MM.1S (cell line): Measurements from ENCODE around the gene ABCC12.

Experiments
- DNase-seq: peaks from one replicate; pipeline ENCODE4 v3.0.0-alpha.2; 2015
- H2AFZ ChIP-seq: fragments of 300-600 bp; sonication (generic); 2 replicates; pipeline ENCODE4 v1.6.0; 2016; ENCODE audit warnings: antibody characterized with exemption, low read length
- H3F3A ChIP-seq: fragments of 300-600 bp; sonication (generic); 2 replicates; pipeline ENCODE4 v1.6.1; 2016; ENCODE audit warnings: mild to moderate bottlenecking, antibody characterized with exemption, low read length, moderate library complexity, mixed read lengths; ENCODE audit not compliant: insufficient read depth
- H3K27ac ChIP-seq: fragments of 300-600 bp; sonication (generic); 2 replicates; pipeline ENCODE4 v1.5.1; 2016; ENCODE audit warnings: mild to moderate bottlenecking, low read length
- H3K27me3 ChIP-seq: fragments of 300-600 bp; sonication (generic); replicated peaks from 2 replicates; pipeline ENCODE4 v1.6.0; 2016; ENCODE audit warnings: low read length; ENCODE audit not compliant: insufficient read depth
- H3K36me3 ChIP-seq: fragments of 300-600 bp; sonication (generic); replicated peaks from 2 replicates; pipeline ENCODE4 v1.6.1; 2016; ENCODE audit warnings: mild to moderate bottlenecking, low read length, mixed read lengths; ENCODE audit not compliant: insufficient read depth
- H3K4me1 ChIP-seq: fragments of 300-600 bp; sonication (generic); 2 replicates; pipeline ENCODE4 v1.6.1; 2016; ENCODE audit warnings: low read length, mixed read lengths
- H3K4me2 ChIP-seq: fragments of 300-600 bp; sonication (generic); 2 replicates; pipeline ENCODE4 v1.6.0; 2016; ENCODE audit warnings: low read depth, low read length
- H3K4me3 ChIP-seq: fragments of 300-600 bp; sonication (generic); 2 replicates; pipeline ENCODE4 v1.5.1; 2016; ENCODE audit warnings: low read length, mixed read lengths
- H3K79me2 ChIP-seq: fragments of 300-600 bp; sonication (generic); 2 replicates; pipeline ENCODE4 v1.6.1; 2016; ENCODE audit warnings: mixed run types, low read length, mixed read lengths
- H3K9ac ChIP-seq: fragments of 300-600 bp; sonication (generic); 2 replicates; pipeline ENCODE4 v1.6.1; 2016; ENCODE audit warnings: low read length, mixed read lengths
- H3K9me2 ChIP-seq: fragments of 300-600 bp; sonication (generic); replicated peaks from 2 replicates; pipeline ENCODE4 v1.6.1; 2016; ENCODE audit warnings: mild to moderate bottlenecking, low read length, mixed read lengths; ENCODE audit not compliant: insufficient read depth
- H3K9me3 ChIP-seq: fragments of 300-600 bp; sonication (generic); replicated peaks from 2 replicates; pipeline ENCODE4 v1.6.1; 2016; ENCODE audit warnings: mild to moderate bottlenecking, low read length, mixed read lengths; ENCODE audit not compliant: insufficient read depth
- H4K20me1 ChIP-seq: fragments of 300-600 bp; sonication (generic); 2 replicates; pipeline ENCODE4 v1.6.1; 2016; ENCODE audit warnings: mild to moderate bottlenecking, low read length, moderate library complexity, mixed read lengths; ENCODE audit not compliant: insufficient read depth
- CTCF ChIP-seq: fragments of 300-600 bp; sonication (generic); IDR thresholded peaks from 2 replicates; pipeline ENCODE4 v1.5.1; 2016; ENCODE audit warnings: antibody characterized with exemption, low read length, mixed read lengths
- EZH2 ChIP-seq: fragments of 300-600 bp; sonication (generic); optimal IDR thresholded peaks from 2 replicates; pipeline ENCODE3; 2017; ENCODE audit warnings: low read depth, mild to moderate bottlenecking, antibody characterized with exemption, low read length, mixed read lengths
- EZH2phosphoT487 ChIP-seq: fragments of 300-600 bp; sonication (generic); IDR thresholded peaks from 2 replicates; pipeline ENCODE4 v1.6.1; 2018; ENCODE audit warnings: antibody characterized with exemption, low read length

Gene ABCC12

GRCh38 chr16:48160575-48160974 is 4.8 kb upstream of the ABCC12 start:
- Histone ChIP-seq H3K4me1 (no peaks in the 10 kb centered on the region), H3K9ac (no peak overlapping the region), H3K79me2 (no peaks in the 10 kb centered on the region), H3K27ac (no peak overlapping the region), H3K4me2 (no peak overlapping the region), H3K36me3 (no peaks in the 10 kb centered on the region), H3K9me3 (no peaks in the 10 kb centered on the region), H3K4me3 (no peak overlapping the region), H3F3A (no peaks in the 10 kb centered on the region), H2AFZ (no peak overlapping the region), H3K9me2 (no peaks in the 10 kb centered on the region), H4K20me1 (no peaks in the 10 kb centered on the region), H3K27me3 (no peaks in the 10 kb centered on the region)
- TF ChIP-seq EZH2, result no peak
- no peak for TF ChIP-seq EZH2phosphoT487
- no peak for TF ChIP-seq CTCF
- DNase-seq, result no peak

GRCh38 chr16:48158296-48158695 is 2.5 kb upstream of the ABCC12 start:
- Histone ChIP-seq H3K4me2 (no peak overlapping the region), H3F3A (no peaks in the 10 kb centered on the region), H3K9ac (no peak overlapping the region), H3K79me2 (no peaks in the 10 kb centered on the region), H3K27me3 (no peaks in the 10 kb centered on the region), H3K9me3 (no peaks in the 10 kb centered on the region), H3K9me2 (no peaks in the 10 kb centered on the region), H3K36me3 (no peaks in the 10 kb centered on the region), H4K20me1 (no peaks in the 10 kb centered on the region), H3K4me3 (no peak overlapping the region), H3K4me1 (no peaks in the 10 kb centered on the region), H3K27ac (no peak overlapping the region), H2AFZ (no peak overlapping the region)
- DNase-seq, result no peak
- TF ChIP-seq EZH2 (no peak), CTCF (no peak), EZH2phosphoT487 (no peak)

- no peak for DNase-seq
- H3K36me3 ChIP-seq, result no peaks in the 10 kb centered on the region
- no peak overlapping the region for H3K27ac ChIP-seq
- no peak overlapping the region for H3K9ac ChIP-seq
- H3K9me3 ChIP-seq, result no peaks in the 10 kb centered on the region
- H3K4me1 ChIP-seq, result no peaks in the 10 kb centered on the region
- no peaks in the 10 kb centered on the region for H4K20me1 ChIP-seq
- no peaks in the 10 kb centered on the region for H3K27me3 ChIP-seq
- no peaks in the 10 kb centered on the region for H3K9me2 ChIP-seq
- H2AFZ ChIP-seq, result no peak overlapping the region
- no peak overlapping the region for H3K4me2 ChIP-seq
- no peaks in the 10 kb centered on the region for H3K79me2 ChIP-seq
- TF ChIP-seq EZH2 (no peak), EZH2phosphoT487 (no peak), CTCF (no peak)
- H3F3A ChIP-seq, result no peaks in the 10 kb centered on the region
- H3K4me3 ChIP-seq, result no peak overlapping the region
Observed at GRCh38 chr16:48157794-48158193, 2.0 kb upstream of the ABCC12 start.

- Histone ChIP-seq H3K27ac (no peak overlapping the region), H3K9me3 (no peaks in the 10 kb centered on the region), H3K27me3 (no peaks in the 10 kb centered on the region), H3K36me3 (no peaks in the 10 kb centered on the region), H3K9me2 (no peaks in the 10 kb centered on the region), H3K79me2 (no peaks in the 10 kb centered on the region), H3K4me2 (no peak overlapping the region), H2AFZ (no peak overlapping the region), H3K4me3 (no peak overlapping the region), H3F3A (no peaks in the 10 kb centered on the region), H4K20me1 (no peaks in the 10 kb centered on the region), H3K4me1 (no peaks in the 10 kb centered on the region), H3K9ac (no peak overlapping the region)
- DNase-seq, result no peak
- TF ChIP-seq CTCF (no peak), EZH2 (no peak), EZH2phosphoT487 (no peak)
Observed at GRCh38 chr16:48157302-48157701, 1.5 kb upstream of the ABCC12 start.
